T-helper 9 cell (primary cell): ENCODE results near the gene AKR7A2.

Experiments used
- DNase-seq: peaks from one replicate; pipeline ENCODE4 v3.0.0-alpha.2; 2020
- total RNA-seq, 2 donors: gene quantifications; one replicate each; lab custom pipeline; 2026; lab: John Stamatoyannopoulos, UW

The AKR7A2 gene
- 10.1 to 27.8 reads per million in 2 donors for total RNA-seq

DNA sequence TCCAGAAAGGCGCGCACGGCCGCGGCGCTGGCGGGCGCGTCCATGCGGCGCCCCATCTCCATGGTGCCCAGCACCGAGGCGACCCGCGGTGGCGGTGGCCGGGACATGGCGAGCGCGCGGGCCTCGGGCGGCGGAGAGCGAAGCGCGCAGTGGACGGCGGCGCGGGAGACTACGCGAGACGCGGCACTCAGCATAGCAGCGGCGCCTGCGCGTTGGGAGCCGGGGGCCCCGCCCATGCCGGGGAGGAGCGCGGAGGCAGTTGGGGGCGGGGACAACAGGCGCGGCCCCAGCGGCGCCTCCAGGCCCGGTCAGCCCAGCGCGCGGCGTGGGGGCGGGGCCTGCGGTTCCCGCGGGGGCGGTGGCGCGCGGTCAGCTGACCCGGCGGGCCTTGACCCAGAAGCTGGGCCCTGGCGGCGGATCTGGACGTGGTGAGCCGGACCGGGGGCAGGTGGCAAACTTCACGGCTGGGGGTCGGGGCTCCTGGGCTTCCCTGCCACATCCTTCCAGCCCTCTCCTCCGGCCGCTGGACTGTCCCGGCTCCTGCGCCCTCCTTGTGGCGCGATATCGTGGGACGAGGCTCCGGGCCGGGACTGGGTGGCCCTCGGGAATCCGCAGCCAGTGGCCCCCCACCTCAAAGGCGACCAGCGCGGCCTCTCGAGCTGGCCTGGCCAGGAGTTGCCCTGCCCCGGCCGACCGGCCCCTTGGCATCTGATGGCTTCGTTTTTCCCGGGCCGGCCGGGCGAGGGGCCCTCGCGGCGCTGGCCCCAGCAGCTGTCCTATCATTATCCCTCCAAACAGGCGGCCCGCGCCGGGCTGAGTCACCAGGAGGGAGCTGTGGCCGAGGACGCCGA is at the start of gene AKR7A2, which contains the start of gene SLC66A1:
Gene AKR7A2, minus strand, starts transcription at position 214 of the 851 bp plus-strand sequence. Its CDS starts 20 bp downstream, at position 194.
Gene SLC66A1, plus strand, starts transcription at position 396 of the 851 bp plus-strand sequence. CDS start 5,352 bp downstream, outside the sequence.
- peak; percentile 84 for DNase-seq

GRCh38 chr1:19360843-19361610 is 49.1 kb upstream of the AKR7A2 start:
- DNase-seq = no peak

DNA sequence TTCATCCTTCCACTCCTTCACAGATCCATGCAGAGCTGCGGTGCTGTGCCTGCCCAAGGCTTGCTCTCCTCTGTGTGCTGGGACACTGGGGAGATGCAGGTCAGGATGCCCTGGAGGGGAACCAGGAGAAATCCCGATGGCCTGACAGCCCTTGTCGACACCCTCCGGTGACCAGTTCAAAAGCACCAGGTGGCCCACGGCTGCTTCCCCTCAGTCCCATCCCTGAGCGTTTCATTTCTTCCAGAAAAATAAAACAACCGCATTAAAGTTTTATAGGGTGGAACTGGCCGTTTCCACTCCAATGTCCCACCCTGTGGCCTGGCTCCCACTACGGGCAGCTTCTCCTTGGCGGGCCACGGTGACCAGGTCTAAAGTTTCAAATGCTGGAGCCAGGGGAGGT is 48.5 kb upstream of the AKR7A2 start:
- DNase-seq = no peak

DNA sequence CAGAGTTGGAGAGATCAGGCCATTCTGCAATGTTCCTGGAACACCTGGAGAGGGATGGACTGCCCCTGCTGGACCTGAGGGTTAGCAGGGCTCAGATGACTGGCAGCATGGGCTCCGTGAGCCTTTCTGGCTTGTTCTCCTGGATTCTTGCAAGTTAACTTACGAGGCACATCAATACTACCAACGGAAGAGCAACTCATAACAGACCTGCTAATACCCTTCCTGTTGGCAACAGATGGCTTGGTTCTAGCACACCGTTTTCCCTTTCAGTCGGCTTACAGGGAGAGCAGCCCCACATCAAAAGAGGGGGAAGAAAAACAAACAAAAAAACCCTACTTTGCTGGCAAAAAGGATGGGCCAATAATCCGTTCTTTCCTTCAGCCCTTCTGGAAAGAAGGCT is 48.1 kb upstream of the AKR7A2 start:
- no peak for DNase-seq

DNA sequence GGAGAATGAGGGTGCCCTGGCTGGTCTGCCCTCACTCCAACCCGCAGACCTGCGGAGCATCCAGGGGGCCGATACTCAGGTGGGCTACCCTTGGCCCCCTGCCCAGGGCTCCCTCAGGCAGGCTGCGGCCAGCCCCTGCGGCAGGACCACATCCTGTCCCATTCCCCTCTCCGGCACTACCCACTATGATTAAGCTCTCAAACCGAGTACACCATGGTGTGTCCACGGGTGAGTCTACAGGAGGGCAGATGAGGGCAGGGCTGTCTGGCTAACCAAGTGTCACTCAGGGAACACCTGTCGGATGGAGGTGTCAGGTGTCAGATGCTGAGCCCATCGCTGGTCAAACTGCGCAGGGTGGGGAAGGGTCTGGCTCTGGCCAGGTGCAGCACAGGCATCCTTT is 47.4 kb upstream of the AKR7A2 start:
- DNase-seq = no peak

DNA sequence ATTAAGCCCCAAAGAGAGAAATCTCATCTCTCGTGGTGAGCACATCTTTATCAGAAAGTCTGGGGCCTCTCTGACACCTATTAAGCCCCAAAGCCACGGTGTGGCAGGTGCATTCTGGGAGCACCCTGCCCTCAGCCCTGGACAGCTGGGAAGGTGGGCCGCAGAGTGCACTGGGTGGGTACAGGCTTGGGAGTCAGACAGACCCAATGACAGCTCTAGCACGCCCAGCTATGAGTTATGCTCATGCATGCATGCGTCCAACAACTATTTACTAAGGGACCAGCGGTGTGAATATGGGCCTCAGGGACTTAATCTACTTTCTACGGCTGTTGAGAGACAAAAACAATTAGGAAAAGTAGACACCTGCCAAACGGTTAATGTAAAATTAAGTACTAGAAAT is 46.8 kb upstream of the AKR7A2 start:
- no peak for DNase-seq

- DNase-seq = no peak
Measured at GRCh38 chr1:19357299-19357986, 45.5 kb upstream of the AKR7A2 start.

GRCh38 chr1:19356266-19356665 is 44.3 kb upstream of the AKR7A2 start:
- no peak for DNase-seq

DNA sequence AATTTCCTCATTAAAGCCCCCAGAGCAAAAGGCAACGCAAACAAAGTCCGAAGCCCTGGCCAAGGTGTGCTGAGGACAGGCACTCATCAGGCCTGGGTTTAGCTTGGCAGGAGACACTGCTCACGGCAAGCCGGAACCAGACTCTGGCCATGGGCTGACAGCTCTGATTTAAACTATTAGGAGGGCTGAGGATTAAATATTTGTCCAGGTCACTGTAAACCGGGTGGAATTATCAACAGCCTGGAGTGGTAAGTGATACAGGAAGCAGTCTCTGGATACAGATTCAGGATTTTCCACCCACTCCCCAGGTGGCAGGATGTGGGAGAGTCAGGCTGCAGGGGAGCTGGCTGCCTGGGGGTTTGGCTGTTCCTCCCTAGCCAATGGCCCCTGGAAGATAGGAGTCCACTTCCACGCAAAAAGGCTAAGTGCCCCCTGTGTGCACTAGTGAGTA is 42.6 kb upstream of the AKR7A2 start:
- DNase-seq = no peak

DNA sequence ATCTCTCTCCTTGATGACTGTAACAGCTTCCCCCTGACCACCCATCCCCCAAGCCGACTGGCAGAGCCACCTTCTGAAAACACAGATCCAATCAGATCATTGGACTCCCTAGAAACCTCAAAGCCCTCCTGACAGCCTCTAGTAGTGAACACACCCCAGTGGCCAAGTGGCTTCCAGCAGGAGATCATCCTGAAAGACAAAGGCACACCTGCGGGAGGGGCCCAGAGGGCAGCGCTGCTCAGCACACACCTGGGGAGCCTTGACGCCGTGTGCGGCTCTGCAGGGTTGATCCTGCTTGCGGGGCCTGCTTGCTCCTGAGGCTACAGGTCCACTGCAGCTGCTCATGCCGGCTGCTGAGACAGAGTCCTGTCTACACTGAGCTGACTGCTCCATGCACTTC is 41.7 kb upstream of the AKR7A2 start:
- no peak for DNase-seq

DNA sequence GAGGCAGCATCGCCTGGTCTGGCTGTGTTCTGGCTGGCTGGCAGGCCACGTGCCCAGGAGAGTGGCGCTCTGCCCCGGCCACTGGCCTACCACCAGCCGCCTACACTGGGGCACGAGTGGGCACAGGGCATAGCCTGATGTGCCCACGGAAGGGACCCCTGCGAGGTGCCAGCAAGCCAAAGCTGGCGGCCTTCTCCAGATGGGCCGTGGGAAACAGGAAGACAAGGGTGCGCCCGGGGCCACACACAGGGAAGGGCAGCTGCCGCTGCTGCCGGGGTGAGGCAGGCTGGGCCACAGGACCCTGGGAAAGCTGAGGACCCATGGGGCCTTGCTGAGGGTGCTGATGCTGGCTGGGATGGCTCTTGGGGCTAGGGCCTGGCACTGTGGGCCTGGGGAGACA is 40.9 kb upstream of the AKR7A2 start:
- DNase-seq = no peak

GRCh38 chr1:19351873-19352272 is 39.9 kb upstream of the AKR7A2 start:
- no peak for DNase-seq

- DNase-seq = no peak
Measured at GRCh38 chr1:19350566-19350965, 38.6 kb upstream of the AKR7A2 start.

DNA sequence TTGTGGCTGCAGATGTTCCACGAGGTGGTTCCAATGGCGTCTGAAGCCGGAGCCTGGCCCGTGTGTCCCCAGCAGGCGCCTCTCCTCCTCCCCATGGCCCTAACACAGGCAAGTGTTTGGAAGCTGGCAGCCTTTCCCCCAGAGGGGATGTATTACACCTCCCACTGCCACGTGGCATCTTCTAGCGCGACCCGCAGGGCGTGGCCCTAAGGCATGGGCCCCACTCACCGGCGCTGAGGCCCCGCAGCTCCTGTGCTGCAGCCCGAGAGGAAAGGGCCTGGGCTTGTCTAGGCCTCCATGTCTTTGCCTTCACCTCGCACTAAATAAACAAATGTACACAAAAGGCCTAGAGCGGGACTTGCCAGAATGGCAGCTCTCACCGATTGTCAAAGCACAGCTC is 38.1 kb upstream of the AKR7A2 start:
- DNase-seq = no peak

DNA sequence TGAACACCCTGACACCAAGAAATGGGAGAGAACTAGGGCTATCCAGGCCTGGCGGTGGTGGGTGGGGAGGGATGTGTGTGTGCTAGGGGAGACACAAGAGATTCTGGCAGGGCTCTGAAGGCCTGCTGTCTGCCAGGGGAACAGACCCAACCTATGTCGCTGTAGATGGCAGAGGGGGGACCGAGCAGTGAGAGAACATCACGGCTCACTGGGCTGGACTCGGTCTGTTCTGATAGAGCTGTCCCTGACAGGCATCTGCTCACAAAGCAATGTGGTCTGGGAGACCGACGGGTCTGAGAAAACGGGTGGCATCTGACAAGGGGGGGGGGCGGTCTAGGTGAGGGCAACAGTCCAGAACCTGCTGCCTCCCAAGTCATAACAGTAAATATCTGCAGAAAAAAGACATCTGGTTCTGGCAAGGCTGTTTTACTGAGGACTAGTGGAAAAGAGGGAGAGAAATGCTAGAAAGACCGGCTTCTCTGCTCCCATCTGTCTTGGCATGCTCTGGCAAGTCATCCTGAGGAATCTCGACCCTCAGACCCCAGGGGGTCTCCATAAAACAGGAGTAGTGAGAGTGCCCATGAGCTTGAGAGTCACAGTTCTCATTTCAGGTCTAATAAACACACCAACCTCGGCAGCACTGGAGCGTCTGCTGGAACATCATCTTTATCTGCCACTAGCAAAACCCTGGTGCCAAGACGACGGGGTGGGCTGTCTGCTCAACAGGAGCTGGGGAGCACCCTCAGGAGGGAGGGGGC is 36.7 kb upstream of the AKR7A2 start:
- DNase-seq = no peak

DNA sequence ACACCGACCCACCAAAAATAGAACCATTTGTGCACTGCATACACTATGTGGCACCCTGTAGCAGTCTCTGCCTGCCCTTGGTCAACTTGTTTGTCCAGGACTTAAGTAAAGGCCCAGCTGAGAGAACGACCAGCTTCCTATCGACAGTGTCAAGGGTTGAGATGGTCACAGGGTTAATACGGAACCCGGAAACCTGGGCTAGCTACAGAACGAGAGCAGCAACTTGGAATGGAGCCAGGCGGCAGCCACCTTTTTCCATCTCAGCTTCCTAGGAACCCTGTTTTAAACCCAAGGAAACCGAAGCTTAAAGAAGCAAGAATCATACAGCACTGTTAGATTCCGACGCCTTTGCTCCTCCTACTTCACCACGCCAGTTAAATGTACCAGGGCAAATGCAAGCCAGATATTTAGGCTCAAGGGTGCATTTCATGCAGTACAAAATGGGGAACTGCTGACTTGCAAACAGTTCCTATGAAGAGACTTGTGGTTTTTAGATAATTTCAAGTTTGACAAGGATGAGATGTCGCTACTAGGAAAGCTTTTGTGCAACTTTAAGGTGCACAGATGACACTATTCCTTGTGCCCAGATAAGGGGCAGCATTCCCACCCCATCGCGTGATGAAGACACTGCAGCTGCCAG is 35.7 kb upstream of the AKR7A2 start:
- DNase-seq = no peak

GRCh38 chr1:19346026-19346425 is 34.1 kb upstream of the AKR7A2 start:
- DNase-seq = no peak

DNA sequence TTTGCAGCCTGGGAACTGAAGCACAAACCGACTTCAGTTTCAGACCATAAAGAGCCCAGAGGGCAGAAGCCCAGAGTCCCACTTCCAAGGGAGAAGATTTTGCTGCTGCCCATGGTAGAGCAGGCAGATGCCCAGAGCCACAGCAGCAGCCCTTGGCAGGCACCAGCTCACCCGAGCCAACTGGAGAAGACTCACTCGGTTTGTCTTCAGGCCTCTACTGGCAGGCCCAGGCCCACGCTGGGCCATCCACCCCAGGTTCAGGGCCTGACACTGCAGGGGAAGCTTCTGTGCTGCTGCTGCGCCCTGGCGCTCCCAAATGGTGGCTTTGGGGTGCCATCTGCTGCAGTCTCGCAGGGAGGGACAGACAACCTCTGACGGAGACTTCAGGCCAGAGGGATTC is 33.4 kb upstream of the AKR7A2 start:
- DNase-seq = no peak

DNA sequence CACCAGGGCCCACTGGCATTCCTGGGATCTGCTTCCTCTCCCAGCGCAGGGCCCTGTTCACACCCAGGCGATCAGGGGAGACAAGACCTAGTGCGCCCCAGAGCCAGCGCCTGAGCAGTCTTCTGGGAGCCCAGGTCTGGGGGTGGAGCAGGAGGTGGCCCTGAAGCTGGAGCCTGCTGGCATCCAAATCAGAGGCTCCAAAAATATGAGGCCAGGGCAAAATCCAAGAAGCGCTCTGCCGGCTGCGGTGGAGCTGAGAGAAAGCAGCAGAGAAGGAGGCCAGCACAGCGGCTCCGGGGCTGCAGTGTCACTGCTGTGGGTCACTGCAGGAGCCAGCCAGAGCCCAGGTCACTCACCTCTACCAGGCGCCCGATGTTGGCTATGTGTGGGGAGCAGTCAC is 32.9 kb upstream of the AKR7A2 start:
- DNase-seq = no peak

GRCh38 chr1:19344372-19344810 is 32.4 kb upstream of the AKR7A2 start:
- peak; percentile 35 for DNase-seq

DNA sequence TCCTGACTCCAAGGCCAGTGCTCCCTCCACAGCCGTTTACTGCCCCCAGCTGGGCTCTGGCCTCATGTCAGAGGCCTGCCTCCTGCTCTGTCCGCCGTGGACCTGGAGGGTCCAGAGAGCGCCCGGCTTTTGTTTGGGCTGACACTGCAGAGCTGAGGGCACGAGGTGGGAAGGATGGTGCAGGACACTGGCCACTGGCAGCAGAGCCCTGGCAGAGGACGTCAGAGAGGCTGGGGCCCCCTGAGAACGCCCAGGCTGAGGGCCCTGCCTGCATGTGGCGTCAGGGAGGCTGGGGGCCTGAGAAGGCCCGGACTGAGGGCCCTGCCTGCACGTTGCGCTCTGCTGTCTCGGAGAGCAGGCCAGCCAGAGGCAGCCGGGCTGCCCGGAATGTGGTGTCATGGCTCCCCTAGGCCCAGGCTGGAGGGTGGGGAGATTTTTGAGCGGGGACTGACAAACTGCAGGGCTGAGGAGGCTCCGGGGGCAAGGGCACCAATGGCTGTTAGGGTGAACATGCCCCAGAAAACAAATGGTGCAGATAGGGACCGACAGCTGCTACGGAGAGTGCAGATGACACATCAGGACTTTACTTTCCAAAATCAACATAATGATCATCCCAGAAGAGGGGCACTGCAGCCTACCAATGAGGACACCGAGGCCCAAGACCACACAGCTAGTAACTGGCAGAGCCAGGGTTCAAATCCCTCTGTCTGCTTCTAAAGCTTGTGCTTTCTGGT is 31.8 kb upstream of the AKR7A2 start:
- DNase-seq = no peak
